ENCODE results near the gene TSPAN11.
A peak's percentile ranks its signal among the peaks of the same experiment; 100 is the strongest.

The TSPAN11 gene

GRCh38 chr12:30909349-30910037 lies 17.1 kb upstream of the TSPAN11 start:
- TF ChIP-seq CTCF (IDR thresholded peaks at IDR 0.05; ENCODE audit: low read depth, low read length) = no peak
- no peak overlapping the region for H3K4me3 ChIP-seq (replicated peaks in 1 of 2; ENCODE audit: low read depth in 2 of 2, low read length in 2 of 2)
- peak in 1 of 2 donors; percentile 13 for DNase-seq (ENCODE audit: low read depth in 2 of 2)

DNA sequence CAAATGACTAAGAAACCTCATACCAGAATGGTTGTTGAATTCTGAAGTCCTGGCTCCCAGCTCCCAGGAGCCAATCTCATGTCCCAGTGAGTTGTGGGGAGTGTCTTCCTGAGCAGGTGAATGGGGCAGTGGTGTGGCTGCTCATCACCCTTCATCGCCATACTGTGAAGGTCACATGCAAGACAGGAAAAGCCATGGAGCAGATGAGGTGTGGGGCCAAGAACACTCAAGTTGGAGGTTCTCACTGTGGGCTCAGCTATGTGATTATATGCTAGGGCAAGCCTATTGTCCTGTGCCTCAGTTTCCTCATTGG lies 16.6 kb upstream of the TSPAN11 start:
- no peak overlapping the region for H3K4me3 ChIP-seq (replicated peaks in 1 of 2; ENCODE audit: low read depth in 2 of 2, low read length in 2 of 2)
- no peak for DNase-seq (ENCODE audit: low read depth in 2 of 2)
- no peak for TF ChIP-seq CTCF (IDR thresholded peaks at IDR 0.05; ENCODE audit: low read depth, low read length)

DNA sequence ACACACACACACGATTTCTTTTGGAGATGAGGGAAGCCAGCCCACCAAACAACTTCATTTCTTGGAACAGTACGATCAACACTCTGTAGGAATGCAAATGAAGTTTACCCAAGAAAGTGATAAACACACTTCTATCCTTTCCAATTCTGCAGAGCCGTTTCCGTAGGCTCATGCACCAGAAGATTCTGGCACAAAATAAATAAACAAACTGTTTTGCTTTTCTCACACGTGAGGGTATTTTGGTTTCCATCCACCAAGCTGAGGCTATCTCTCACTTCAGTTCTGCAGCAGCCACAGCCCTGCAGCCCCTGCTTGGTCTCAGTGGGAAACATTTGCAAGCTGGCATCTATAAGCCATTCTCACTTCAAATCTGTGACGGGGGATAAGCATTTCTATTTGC lies 15.3 kb upstream of the TSPAN11 start:
- DNase-seq (ENCODE audit: low read depth in 2 of 2) = no peak
- no peak for TF ChIP-seq CTCF (IDR thresholded peaks at IDR 0.05; ENCODE audit: low read depth, low read length)
- no peak overlapping the region for H3K4me3 ChIP-seq (replicated peaks in 1 of 2; ENCODE audit: low read depth in 2 of 2, low read length in 2 of 2)

DNA sequence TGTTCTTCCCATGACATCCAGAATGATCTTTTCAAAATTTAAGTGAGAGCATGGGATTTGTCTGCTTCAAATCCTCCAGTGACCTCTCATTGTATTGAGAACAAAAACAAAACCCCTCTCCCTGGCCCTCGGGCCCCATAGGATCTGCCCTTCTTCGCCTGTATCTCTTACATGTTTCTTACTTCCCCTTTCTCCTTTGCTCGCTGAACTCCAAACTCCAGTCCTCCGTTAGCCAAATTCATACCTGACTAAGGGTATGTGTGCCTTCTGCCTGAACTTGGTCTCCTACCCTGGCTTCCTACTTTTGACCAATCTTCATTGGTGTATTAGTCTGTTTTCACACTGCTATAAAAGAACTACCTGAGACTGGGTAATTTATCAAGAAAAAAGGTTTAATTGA lies 13.2 kb upstream of the TSPAN11 start:
- DNase-seq (ENCODE audit: low read depth in 2 of 2) = no peak
- no peak overlapping the region for H3K4me3 ChIP-seq (replicated peaks in 1 of 2; ENCODE audit: low read depth in 2 of 2, low read length in 2 of 2)
- TF ChIP-seq CTCF (IDR thresholded peaks at IDR 0.05; ENCODE audit: low read depth, low read length) = no peak

- no peak overlapping the region for H3K4me3 ChIP-seq (replicated peaks in 1 of 2; ENCODE audit: low read depth in 2 of 2, low read length in 2 of 2)
- TF ChIP-seq CTCF (IDR thresholded peaks at IDR 0.05; ENCODE audit: low read depth, low read length) = no peak
- DNase-seq (ENCODE audit: low read depth in 2 of 2) = no peak
Measured at GRCh38 chr12:30914986-30915591, 11.5 kb upstream of the TSPAN11 start.

DNA sequence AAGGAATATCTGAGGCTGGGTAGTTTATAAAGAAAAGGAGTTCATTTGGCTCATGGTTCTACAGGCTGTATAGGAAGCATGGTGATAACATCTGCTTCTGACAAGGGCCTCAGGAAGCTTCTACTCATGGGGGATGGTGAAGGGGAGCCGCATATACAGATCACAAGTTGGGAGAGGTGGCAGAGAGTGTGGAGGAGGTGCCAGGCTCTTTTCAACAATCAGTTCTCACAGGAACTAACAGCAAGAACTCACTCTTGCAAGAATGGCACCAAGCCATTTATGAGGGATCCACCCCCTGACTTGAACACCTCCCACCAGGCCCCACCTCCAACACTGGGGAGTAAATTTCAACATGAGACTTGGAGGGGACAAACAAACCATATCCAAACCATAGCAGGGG lies 3.5 kb upstream of the TSPAN11 start:
- peak in 1 of 2 donors; percentile 22 for DNase-seq (ENCODE audit: low read depth in 2 of 2)
- H3K4me3 ChIP-seq (replicated peaks in 1 of 2; ENCODE audit: low read depth in 2 of 2, low read length in 2 of 2) = no peak overlapping the region
- TF ChIP-seq CTCF (IDR thresholded peaks at IDR 0.05; ENCODE audit: low read depth, low read length) = no peak

Measured in cardiac fibroblast (primary cell).